Measurements from ENCODE around the gene BTG3. TPM values are rescaled to one million over a fixed set of nuclear protein-coding genes. Genes with fewer than 3 reads are reported as not detected.
A peak's percentile ranks its signal among the peaks of the same experiment; 100 is the strongest.

Gene BTG3
- total and polyA plus RNA-seq, 7 donors: 1.7 to 6.4 (median 1.9) TPM

DNA sequence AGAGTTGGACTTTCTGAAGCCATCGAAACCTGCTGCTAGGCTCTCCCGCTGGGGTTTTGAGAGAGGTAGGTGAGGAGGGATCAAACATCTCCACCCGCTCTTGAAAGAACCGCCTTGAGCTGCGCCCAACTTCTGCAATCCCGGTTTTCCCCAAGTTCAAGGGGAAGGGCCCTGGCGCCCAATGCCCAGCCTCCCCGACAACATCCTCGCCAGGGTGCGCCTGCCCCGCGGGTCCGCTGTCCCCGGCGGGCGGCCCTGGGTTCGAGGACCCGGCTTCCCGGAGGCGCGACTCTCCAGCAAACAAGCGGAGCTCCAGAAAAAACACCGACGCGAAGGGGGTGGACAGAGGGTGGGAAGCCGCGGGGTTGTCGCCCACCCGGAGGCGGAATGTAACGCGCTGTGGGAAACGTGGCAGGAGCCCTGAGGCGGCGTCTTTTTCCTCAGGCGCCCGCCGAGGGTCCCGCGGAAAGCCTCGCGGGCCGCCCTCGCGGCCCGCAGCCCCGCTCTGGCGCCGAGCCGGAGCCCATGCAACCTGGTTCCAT is 607 bp downstream of the BTG3 start:
- TF ChIP-seq, protein P1, sequence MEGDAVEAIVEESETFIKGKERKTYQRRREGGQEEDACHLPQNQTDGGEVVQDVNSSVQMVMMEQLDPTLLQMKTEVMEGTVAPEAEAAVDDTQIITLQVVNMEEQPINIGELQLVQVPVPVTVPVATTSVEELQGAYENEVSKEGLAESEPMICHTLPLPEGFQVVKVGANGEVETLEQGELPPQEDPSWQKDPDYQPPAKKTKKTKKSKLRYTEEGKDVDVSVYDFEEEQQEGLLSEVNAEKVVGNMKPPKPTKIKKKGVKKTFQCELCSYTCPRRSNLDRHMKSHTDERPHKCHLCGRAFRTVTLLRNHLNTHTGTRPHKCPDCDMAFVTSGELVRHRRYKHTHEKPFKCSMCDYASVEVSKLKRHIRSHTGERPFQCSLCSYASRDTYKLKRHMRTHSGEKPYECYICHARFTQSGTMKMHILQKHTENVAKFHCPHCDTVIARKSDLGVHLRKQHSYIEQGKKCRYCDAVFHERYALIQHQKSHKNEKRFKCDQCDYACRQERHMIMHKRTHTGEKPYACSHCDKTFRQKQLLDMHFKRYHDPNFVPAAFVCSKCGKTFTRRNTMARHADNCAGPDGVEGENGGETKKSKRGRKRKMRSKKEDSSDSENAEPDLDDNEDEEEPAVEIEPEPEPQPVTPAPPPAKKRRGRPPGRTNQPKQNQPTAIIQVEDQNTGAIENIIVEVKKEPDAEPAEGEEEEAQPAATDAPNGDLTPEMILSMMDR (IDR thresholded peaks at IDR 0.05): no peak
- intact Hi-C loops (cut with DNase I): no loop called here
- 0 to 1% (median 1%) methylated on average over 21 to 50 of the region's 50 CpGs for WGBS, 3 donors
- DNase-seq (peak; percentile 32 to 59), ATAC-seq (peak; percentile 23 to 35 (median 24))
- H3K36me3 ChIP-seq (ENCODE audit: insufficient read depth in 1 of 2, low read depth in 1 of 2): no peaks in the 10 kb centered on the region
- peak overlapping the region; percentile 66 for H3K27ac ChIP-seq
- H3K4me3 ChIP-seq: peak overlapping the region; percentile 72
- no peaks in the 10 kb centered on the region for H3K4me1 ChIP-seq
- H3K9me3 ChIP-seq: no peaks in the 10 kb centered on the region
- H3K27me3 ChIP-seq (ENCODE audit: insufficient read depth in 3 of 3, low read length in 2 of 3): peaks cover 0 to 33% (median 12%) of the 10 kb centered on the region in 3 donors

GRCh38 chr21:17611414-17612022 is 1.2 kb downstream of the BTG3 start:
- TF ChIP-seq, protein P1 (IDR thresholded peaks at IDR 0.05): no peak
- H3K9me3 ChIP-seq: no peaks in the 10 kb centered on the region
- H3K4me1 ChIP-seq: no peaks in the 10 kb centered on the region
- peak; percentile 30 to 79 (median 55) for ATAC-seq
- DNase-seq: peak; percentile 75 to 79
- WGBS, 3 donors: 0 to 1% (median 1%) methylated on average over 26 of the region's 26 CpGs
- peak overlapping the region; percentile 66 for H3K27ac ChIP-seq
- H3K27me3 ChIP-seq (ENCODE audit: insufficient read depth in 3 of 3, low read length in 2 of 3): peaks cover 0 to 33% (median 12%) of the 10 kb centered on the region in 3 donors
- H3K36me3 ChIP-seq (ENCODE audit: insufficient read depth in 1 of 2, low read depth in 1 of 2): no peaks in the 10 kb centered on the region
- peak overlapping the region; percentile 72 for H3K4me3 ChIP-seq
- intact Hi-C loops (cut with DNase I): no loop called here

GRCh38 chr21:17610911-17611310 is 1.8 kb downstream of the BTG3 start:
- Histone ChIP-seq H3K9me3 (no peaks in the 10 kb centered on the region), H3K27ac (no peak overlapping the region), H3K36me3 (ENCODE audit: insufficient read depth in 1 of 2, low read depth in 1 of 2) (no peaks in the 10 kb centered on the region), H3K4me1 (no peaks in the 10 kb centered on the region), H3K4me3 (peak overlapping the region; percentile 72), H3K27me3 (ENCODE audit: insufficient read depth in 3 of 3, low read length in 2 of 3) (peaks cover 0 to 33% (median 12%) of the 10 kb centered on the region in 3 donors)
- TF ChIP-seq, protein P1 (IDR thresholded peaks at IDR 0.05): no peak
- ATAC-seq: no peak
- DNase-seq: no peak
- WGBS, 3 donors: 12 to 30% (median 14%) methylated on average over 9 of the region's 9 CpGs
- intact Hi-C loops (cut with DNase I): no loop called here

DNA sequence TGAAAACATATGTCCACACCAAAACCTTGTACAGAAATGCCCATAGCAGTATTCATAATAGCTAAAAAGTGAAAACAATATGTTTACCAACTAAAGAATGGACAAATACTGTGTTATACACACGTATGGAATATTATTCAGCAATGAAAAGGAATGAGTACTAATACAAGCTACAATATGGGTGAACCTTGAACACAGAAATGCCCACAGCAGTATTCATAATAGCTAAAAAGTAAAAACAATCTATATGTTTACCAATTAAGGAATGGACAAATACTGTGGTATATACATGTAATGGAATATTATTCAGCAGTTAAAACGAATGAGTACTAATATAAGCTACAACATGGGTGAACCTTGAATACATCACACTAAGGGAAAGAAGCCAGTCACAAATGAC is 3.0 kb downstream of the BTG3 start:
- intact Hi-C loops (cut with DNase I): no loop called here
- WGBS, 3 donors: 98% methylated on average over 2 of the region's 2 CpGs

More for the DNA sequence above, 3.0 kb downstream of the BTG3 start:
- no peaks in the 10 kb centered on the region for H3K36me3 ChIP-seq (ENCODE audit: insufficient read depth in 1 of 2, low read depth in 1 of 2)
- ATAC-seq: no peak
- no peaks in the 10 kb centered on the region for H3K9me3 ChIP-seq
- no peak for DNase-seq
- H3K4me1 ChIP-seq: no peaks in the 10 kb centered on the region
- TF ChIP-seq, protein P1 (IDR thresholded peaks at IDR 0.05): no peak
- H3K27ac ChIP-seq: no peak overlapping the region
- H3K27me3 ChIP-seq (ENCODE audit: insufficient read depth in 3 of 3, low read length in 2 of 3): peaks cover 0 to 33% (median 12%) of the 10 kb centered on the region in 3 donors
- H3K4me3 ChIP-seq: no peak overlapping the region
